Urinary bladder (tissue), 4 donors: ENCODE results near the gene CHRNG. TPM values are rescaled to one million over a fixed set of nuclear protein-coding genes. Genes with fewer than 3 reads are reported as not detected.
"Not testable (repeated sequence)": the region's sequence is repeated elsewhere in the genome, so short reads cannot be mapped to it uniquely, and the experiment has no call there.

ENCODE experiments used
- DNase-seq: peaks from one replicate; pipeline ENCODE4 v3.0.0-alpha.2; 2015; ENCODE audit errors: extremely low spot score
- H3K27ac ChIP-seq: one replicate; pipeline ENCODE4 v1.5.1; 2013; ENCODE audit warnings: low read depth, mild to moderate bottlenecking, moderate library complexity
- H3K36me3 ChIP-seq: one replicate; pipeline ENCODE4 v1.6.1; 2013; ENCODE audit warnings: mild to moderate bottlenecking, moderate library complexity; ENCODE audit not compliant: insufficient read depth
- H3K4me1 ChIP-seq: one replicate; pipeline ENCODE4 v1.6.1; 2013; ENCODE audit warnings: mild to moderate bottlenecking, moderate library complexity; ENCODE audit not compliant: insufficient read depth
- H3K4me3 ChIP-seq: one replicate; pipeline ENCODE4 v1.5.1; 2013; ENCODE audit warnings: low read depth, low read length
- WGBS: extraction: QIAGEN DNeasy Blood & Tissue Kit; methylation state at CpG from one replicate; pipeline ENCODE4 v1.1.7; 2013; 5-methylcytosine and 5-hydroxymethylcytosine counted together
- polyA plus RNA-seq: library from polyadenylated mRNA; stranded (reverse); fragments of 200-250 nt; gene quantifications from one replicate; pipeline ENCODE4 v1.2.3, GENCODE V29; 2013
- total RNA-seq: library from RNA; depleted of rRNA; stranded (reverse); fragments of >200 nt; gene quantifications from one replicate; pipeline ENCODE4 v1.2.3, GENCODE V29; 2014
- donor health status: healthy with polysubstance abuse.
- donor health status: healthy.

CHRNG gene
- total and polyA plus RNA-seq, 2 donors: 3.5 TPM; not detected in 1

DNA sequence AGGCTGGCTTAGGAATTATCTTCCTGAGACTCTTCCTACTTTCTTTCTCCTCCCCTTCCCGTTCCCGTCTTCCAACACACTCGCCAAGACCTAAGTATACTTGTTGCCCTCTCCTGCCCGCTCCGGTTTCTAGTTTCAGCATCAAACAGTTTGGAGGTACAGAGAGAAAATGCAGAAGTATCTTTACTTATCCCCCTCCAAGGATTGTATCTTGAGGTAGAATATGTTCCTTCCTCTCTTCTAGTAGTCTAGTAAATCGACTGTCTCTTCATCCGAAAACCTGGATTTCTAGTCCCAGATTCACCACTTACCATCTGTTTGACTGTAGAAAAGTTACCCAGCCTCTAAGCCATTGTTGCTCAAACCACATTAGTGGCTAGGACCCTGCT lies 11.8 kb downstream of the CHRNG start:
- Histone ChIP-seq H3K4me3 (peak overlapping the region; percentile 96), H3K4me1 (no peaks in the 10 kb centered on the region), H3K36me3 (no peaks in the 10 kb centered on the region), H3K27ac (no peak overlapping the region)
- 10% methylated on average over 7 of the region's 7 CpGs for WGBS
- no peak for DNase-seq

DNA sequence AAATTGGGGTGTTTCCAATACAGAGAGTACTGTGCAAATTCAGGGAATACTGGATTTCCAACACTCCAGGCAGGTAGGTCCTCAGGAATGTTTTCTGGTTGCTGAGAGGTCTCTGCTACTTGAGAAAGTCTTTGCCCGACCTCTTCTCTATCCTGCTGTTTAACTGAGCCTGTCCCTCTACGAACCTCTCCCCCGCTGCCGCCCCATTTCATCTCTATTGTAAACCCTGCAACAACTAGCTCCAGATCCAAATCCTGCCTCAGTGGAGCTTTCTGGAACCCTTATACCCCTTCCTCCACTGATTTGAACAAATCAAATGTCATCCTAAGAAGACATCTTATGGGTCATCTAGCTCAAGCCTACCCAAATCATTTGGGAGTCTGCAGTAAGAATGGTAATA lies 12.3 kb downstream of the CHRNG start:
- Histone ChIP-seq H3K4me3 (peak overlapping the region; percentile 96), H3K4me1 (no peaks in the 10 kb centered on the region), H3K36me3 (no peaks in the 10 kb centered on the region), H3K27ac (no peak overlapping the region)
- no peak for DNase-seq
- WGBS: 93% methylated on average over 4 of the region's 4 CpGs

DNA sequence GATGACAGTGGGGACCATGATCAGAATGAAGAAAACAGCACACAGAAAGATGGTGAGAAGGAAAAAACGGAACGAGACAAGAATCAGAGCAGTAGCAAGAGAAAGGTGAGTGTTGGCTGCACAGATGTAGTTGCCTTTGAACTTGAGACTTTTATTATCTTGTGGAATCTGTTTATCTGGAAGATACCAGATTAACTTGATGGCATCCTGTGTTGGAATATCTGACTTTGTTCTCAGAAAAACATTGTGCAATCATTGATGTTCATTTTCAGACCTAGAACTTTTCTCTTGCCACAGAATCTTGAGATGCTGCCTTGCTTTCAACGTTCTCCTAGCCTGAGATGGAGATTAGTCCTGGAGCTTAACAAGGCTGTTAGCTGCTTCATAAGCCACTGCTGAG lies 16.9 kb downstream of the CHRNG start:
- H3K36me3 ChIP-seq: peaks cover 5% of the 10 kb centered on the region
- H3K4me3 ChIP-seq: no peak overlapping the region
- WGBS: 80% methylated on average over 3 of the region's 3 CpGs
- H3K27ac ChIP-seq: no peak overlapping the region
- DNase-seq: no peak
- no peaks in the 10 kb centered on the region for H3K4me1 ChIP-seq

DNA sequence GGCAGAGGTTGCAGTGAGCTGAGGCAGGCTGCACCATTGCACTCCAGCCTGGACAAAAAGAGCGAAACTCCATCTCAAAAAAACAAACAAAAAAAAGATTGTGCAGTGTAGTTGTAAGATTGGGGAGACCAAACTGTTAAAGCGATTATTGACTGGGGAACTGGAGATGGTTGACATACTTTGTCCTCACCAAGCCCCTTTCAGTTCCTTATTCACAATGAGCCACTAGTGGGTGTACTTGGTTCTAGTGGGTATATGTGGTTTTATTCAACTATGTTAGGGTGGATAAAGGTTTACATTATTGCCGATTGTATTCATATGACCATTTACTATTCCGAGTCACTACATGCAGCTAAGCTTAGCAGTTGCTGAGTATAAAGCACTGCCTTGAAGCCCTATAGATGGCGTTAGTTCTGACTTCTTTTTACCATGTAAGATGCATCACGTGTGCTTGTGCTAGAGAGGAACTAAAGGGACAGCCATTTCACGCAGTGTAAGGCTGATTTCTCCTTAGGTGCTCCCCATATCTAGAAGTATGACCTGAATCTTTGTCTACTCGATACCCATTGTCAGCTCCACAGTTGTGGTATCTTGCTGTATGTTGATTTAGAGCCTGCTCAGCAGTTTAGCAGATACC lies 23.1 kb downstream of the CHRNG start:
- 83% methylated on average over 8 of the region's 8 CpGs for WGBS
- no peak for DNase-seq
- no peak overlapping the region for H3K27ac ChIP-seq
- peaks cover 2% of the 10 kb centered on the region for H3K36me3 ChIP-seq
- no peaks in the 10 kb centered on the region for H3K4me1 ChIP-seq
- H3K4me3 ChIP-seq: no peak overlapping the region

DNA sequence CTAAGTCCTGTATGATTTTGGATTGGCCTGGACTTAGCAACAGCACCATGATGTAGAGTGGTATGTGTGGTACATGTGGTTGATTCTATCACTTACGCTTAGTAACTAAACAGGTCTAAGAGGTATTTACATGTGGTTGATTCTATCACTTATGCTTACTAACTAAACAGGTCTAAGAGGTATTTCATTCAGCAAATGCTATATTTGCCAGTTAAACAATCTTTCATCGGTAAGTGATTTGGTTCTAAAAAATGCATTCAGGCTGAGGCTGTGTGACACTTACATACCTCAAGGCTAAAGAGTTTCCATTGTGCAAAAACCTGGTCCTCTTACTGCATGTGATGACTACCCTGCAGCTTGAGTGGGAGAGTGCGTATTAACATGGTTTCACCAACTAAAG lies 24.1 kb downstream of the CHRNG start:
- 50% methylated on average over 3 of the region's 3 CpGs for WGBS
- Histone ChIP-seq H3K27ac (no peak overlapping the region), H3K36me3 (peaks cover 3% of the 10 kb centered on the region), H3K4me3 (no peak overlapping the region), H3K4me1 (no peaks in the 10 kb centered on the region)
- DNase-seq: no peak

DNA sequence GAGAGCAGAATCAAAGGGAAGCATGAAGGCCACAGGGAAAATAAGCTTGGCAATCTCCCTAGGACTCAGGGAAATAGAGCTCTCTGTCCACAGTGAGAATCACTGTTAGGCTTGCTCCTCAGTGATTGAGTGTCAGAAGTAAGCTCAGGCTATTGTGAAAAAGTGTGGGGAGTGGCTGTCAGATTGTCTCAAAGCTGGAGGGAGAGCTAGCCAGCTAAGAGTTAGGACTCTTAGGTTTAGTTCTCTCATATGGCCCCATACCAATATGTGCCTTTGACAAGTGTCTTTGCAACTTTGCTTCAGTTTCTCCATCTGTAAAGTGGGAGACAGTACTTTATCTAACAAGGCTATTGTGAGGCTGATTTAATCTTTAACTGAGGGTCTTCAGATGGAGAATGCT lies 28.2 kb downstream of the CHRNG start:
- no peaks in the 10 kb centered on the region for H3K4me1 ChIP-seq
- no peak for DNase-seq
- no peak overlapping the region for H3K4me3 ChIP-seq
- H3K36me3 ChIP-seq: peaks cover 2% of the 10 kb centered on the region
- H3K27ac ChIP-seq: no peak overlapping the region

DNA sequence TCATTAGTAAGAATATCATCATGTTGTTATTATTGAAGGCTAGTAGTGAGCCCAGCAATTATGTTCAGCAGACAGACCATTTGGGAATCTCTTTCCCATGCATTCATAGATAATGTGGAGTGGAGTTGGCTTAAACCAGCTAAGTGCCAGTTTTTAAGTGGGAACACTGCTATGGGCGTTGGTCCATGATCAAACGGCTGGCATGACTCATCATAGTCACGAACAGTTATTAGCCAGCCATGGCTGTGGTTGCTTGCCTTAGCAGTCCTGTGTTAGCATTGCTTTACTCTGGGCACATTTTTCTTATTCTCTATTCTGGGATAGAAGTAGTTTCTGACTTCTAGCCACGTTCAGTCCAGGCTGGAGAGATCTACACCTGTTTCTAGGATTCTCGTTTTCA lies 28.7 kb downstream of the CHRNG start:
- H3K27ac ChIP-seq: no peak overlapping the region
- no peak for DNase-seq
- no peaks in the 10 kb centered on the region for H3K4me1 ChIP-seq
- 76% methylated on average over 5 of the region's 5 CpGs for WGBS
- H3K36me3 ChIP-seq: peaks cover 2% of the 10 kb centered on the region
- H3K4me3 ChIP-seq: no peak overlapping the region

DNA sequence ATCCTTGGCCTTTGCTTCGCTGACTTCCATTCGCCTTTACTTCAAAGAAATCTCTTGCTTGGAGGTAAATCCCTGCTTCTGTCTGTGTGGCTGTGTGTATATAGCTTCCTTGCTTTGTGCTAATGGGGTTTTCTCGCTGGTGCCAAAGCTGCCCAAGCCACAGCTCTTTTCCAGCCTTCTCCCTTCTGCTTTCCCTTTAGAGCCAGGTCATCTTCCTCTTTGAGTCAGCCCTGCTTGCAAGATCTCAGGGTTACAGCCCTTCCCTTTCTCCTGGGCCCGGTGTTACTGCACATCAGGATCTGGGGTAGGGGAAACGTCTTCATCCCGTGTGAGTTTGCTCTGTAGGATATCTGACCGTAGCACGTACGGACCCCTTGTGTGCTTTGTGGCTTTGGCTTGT lies 30.0 kb downstream of the CHRNG start:
- H3K4me3 ChIP-seq: no peak overlapping the region
- 95% methylated on average over 9 of the region's 9 CpGs for WGBS
- no peak for DNase-seq
- no peaks in the 10 kb centered on the region for H3K4me1 ChIP-seq
- peaks cover 2% of the 10 kb centered on the region for H3K36me3 ChIP-seq
- no peak overlapping the region for H3K27ac ChIP-seq

DNA sequence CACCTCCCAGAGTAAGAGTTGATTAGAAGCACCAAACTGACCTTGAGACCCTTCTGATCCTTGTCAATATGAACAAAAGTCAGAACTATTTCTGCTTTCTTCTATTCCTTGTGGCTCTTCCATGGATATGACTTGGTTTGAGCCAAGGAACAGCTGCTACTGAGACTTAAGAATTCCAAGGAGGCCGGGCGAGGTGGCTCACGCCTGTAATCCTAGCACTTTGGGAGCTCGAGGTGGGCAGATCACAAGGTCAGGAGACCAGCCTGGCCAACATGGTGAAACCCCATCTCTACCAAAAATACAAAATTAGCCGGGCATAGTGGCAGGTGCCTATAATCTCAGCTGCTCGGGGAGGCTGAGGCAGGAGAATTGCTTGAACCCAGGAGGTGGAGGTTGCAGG lies 31.0 kb downstream of the CHRNG start:
- not testable (repeated sequence) for DNase-seq, H3K27ac ChIP-seq, H3K36me3 ChIP-seq, H3K4me1 ChIP-seq, H3K4me3 ChIP-seq
- 94% methylated on average over 6 of the region's 6 CpGs for WGBS

DNA sequence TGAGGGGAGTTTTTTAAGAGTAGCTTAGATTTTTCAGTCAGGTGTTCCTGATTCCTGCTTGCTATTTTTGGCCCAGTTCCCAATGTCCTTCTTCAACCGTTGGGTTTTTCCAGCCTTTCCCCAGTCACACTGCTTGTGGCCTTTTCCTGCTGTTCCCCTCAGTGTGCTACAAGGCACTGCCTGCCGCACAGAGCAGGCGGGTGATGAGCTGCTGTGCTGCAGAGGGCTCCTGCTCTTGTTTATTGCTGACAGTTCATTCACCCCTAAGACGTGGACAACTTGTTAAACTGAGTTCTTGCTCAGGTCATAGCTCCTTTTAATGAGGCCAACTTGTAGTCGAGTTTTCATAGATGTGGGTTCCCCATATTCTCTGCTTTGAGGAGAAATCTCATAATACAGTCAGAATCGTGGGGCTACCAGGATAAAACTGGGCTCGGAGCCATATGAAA lies 31.6 kb downstream of the CHRNG start:
- H3K36me3 ChIP-seq: peaks cover 2% of the 10 kb centered on the region
- no peak overlapping the region for H3K4me3 ChIP-seq
- no peaks in the 10 kb centered on the region for H3K4me1 ChIP-seq
- 67% methylated on average over 7 of the region's 7 CpGs for WGBS
- H3K27ac ChIP-seq: no peak overlapping the region
- DNase-seq: no peak

DNA sequence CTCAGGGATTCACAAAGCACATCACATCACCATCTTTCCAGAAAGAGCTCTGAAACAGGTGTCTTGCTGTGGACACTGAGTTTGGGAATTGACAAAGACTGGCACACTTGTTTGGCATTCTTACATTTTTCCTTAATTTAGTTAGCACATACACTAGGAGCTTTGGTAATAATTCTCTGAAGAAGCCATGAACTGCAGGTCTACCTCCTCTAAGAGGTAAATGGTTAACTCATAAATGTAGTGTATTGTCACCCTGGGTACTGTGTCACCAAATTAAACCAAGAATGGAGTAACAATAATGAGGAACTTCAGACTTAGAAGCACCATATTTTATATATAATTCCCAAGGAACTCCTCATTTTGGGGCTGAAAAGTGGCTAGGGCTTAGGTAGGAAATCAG lies 33.5 kb downstream of the CHRNG start:
- Histone ChIP-seq H3K4me3 (no peak overlapping the region), H3K4me1 (no peaks in the 10 kb centered on the region), H3K36me3 (peaks cover 2% of the 10 kb centered on the region), H3K27ac (no peak overlapping the region)
- no peak for DNase-seq

DNA sequence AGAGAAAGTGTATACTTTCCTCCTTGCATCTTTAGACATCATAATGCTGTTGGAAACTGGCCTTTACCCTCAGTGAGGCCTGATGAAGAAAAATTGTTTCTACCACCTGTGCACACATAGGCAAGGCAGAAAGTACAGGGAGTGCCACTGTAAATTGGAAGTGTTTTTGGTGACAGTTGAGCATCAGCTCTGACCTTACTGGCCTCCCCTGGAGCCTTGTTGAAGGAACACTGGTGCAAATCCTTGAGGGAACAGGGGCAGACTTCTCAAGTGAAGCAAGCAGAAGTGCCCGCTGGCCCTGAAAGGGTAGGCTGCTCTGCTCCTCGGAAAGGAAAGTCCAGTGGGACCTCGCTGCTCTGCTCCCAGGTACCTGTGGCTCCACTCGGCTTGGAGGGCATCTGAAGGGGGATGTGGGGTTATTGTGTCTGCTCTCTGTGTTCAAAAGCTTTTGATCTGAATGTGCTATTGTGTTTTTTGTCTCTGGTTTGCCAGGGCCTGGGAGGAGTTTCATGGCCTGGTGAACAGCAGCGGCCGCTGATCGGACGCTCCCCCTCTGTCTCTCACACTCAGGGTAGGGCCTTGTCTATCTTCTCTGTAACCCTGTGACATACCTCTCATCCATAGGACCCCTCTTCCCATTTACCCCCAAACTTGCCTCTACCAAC lies 34.4 kb downstream of the CHRNG start:
- no peak for DNase-seq
- H3K4me3 ChIP-seq: no peak overlapping the region
- 93% methylated on average over 8 of the region's 8 CpGs for WGBS
- H3K36me3 ChIP-seq: no peaks in the 10 kb centered on the region
- H3K4me1 ChIP-seq: no peaks in the 10 kb centered on the region
- H3K27ac ChIP-seq: no peak overlapping the region

DNA sequence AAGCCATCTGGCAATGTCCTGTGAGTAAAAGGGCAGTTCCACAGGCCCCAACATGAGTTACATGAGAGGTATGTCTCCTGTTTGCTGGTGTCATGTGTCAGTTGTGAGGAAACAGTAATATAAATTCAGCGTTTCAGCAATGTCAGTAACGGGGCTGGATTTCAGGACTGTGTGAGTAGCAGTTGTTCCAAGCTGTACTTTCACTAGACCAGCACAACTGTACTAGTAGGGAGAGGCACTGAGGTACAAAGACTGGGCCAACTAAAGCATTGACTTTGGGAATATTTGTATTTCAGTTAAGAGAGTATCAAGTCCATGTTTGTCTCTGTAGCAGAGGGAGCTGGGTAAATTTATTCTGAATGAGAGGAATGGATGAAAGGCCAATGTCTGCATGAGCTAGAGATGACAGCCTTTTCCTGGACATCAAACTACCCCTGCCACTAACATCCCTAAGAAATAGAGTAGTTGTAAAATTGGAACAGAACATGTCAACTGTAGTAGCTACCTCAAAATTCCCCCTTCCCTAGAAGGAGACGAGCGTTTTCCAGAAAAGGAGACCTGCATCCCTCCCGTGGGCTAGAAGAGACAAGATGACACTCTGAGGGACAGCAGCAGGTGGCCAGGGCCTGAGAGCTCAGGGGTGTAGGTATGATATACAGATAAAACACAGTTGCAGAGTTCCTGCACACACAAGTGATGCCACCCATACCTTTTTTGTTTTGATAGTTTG lies 35.3 kb downstream of the CHRNG start:
- WGBS: 86% methylated on average over 5 of the region's 5 CpGs
- H3K36me3 ChIP-seq: no peaks in the 10 kb centered on the region

DNA sequence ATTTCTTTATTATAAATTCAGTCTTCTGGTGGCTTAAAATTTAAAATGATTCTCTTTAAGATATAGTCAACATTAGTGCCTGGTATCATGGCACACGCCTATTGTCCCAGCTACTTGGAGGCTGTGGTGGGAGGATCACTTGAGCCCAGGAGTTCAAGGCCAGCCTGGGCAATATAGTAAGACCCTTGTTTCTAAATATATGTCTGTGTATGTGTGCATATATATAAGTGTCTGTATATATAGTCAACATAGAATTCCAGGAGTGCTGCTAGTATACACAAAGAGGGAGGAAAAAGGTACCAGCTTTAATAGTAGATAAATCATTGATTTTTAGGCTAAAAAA lies 35.9 kb downstream of the CHRNG start:
- no peak for DNase-seq
- no peaks in the 10 kb centered on the region for H3K4me1 ChIP-seq
- WGBS: 100% methylated on average over 1 of the region's 1 CpG
- H3K36me3 ChIP-seq: no peaks in the 10 kb centered on the region
- no peak overlapping the region for H3K27ac ChIP-seq
- H3K4me3 ChIP-seq: no peak overlapping the region

More for the DNA sequence above, 35.3 kb downstream of the CHRNG start:
- Histone ChIP-seq H3K4me1 (no peaks in the 10 kb centered on the region), H3K27ac (no peak overlapping the region), H3K4me3 (no peak overlapping the region)
- no peak for DNase-seq
